Measurements from ENCODE around the gene NHLRC1.

DNA sequence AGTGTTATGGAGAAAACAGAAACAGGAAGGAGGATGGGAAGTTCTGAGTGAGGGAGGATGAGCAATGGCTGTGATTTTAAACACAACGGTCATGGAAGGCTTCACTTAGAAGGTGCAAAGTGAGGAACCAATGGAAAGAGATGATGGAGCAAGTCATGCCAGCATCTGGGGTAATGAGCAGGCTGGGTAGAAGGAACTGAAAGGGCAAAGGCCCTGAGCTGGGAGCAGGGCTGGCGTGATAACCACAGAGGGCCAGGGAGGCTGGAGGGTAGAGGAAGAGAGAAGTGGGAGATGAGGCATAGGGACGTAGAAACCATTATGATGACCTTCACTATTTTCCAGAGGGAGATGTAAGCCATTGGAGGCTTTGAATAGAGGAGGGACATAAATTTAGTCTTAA lies 43.6 kb downstream of the NHLRC1 start:
- TF ChIP-seq, protein P1, sequence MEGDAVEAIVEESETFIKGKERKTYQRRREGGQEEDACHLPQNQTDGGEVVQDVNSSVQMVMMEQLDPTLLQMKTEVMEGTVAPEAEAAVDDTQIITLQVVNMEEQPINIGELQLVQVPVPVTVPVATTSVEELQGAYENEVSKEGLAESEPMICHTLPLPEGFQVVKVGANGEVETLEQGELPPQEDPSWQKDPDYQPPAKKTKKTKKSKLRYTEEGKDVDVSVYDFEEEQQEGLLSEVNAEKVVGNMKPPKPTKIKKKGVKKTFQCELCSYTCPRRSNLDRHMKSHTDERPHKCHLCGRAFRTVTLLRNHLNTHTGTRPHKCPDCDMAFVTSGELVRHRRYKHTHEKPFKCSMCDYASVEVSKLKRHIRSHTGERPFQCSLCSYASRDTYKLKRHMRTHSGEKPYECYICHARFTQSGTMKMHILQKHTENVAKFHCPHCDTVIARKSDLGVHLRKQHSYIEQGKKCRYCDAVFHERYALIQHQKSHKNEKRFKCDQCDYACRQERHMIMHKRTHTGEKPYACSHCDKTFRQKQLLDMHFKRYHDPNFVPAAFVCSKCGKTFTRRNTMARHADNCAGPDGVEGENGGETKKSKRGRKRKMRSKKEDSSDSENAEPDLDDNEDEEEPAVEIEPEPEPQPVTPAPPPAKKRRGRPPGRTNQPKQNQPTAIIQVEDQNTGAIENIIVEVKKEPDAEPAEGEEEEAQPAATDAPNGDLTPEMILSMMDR (IDR thresholded peaks at IDR 0.05) = no peak
- TF ChIP-seq POLR2A (IDR thresholded peaks at IDR 0.05) = no peak
